Superior temporal gyrus (tissue), 1 donor: ENCODE data around the gene KSR2.

Experiments used
- DNase-seq: peaks from one replicate; pipeline ENCODE4 v3.0.0-alpha.2; 2016; ENCODE audit errors: extremely low spot score

The KSR2 gene

DNA sequence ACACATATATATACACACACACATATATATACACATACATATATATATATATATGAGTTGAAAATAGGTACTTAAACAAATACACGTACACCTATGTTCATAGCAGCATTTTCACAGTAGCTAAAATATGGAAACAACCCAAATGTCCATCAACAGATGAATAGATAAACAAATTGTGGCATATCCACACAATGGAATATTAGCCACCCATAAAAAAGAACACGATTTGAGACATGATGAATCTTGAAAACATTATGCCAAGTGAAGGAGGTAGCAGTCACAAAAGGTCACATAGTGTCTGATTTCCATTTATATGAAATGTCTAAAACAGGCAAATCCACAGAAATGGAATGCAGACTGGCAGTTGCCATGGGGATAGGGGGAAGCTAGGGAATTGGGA is 276.3 kb downstream of the KSR2 start:
- no peak for DNase-seq

GRCh38 chr12:117689857-117690256 is 278.9 kb downstream of the KSR2 start:
- no peak for DNase-seq

GRCh38 chr12:117688446-117688845 is 280.3 kb downstream of the KSR2 start:
- DNase-seq: no peak

GRCh38 chr12:117686911-117687377 is 281.8 kb downstream of the KSR2 start:
- no peak for DNase-seq

DNA sequence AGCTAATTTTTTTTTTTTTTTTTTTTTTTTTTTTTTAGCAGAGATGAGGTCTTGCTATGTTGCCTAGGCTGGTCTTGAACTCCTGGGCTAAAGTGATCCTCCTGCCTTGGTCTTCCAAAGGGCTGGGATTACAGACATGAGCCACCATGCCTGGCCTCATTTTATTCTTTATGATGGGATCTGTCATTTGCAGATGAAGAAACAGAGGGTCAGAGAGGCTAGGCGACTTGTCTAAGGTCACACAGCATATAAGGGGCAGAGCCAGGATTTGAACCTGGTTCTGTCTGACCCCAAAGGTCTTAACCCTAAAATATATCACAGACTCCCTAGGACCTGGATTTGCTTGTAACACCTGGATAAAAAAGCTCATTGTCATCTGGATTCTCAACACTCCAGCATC is 282.6 kb downstream of the KSR2 start:
- no peak for DNase-seq

GRCh38 chr12:117685110-117685926 is 283.5 kb downstream of the KSR2 start:
- no peak for DNase-seq

GRCh38 chr12:117684471-117684870 is 284.3 kb downstream of the KSR2 start:
- DNase-seq: no peak

GRCh38 chr12:117680312-117680711 is 288.5 kb downstream of the KSR2 start:
- DNase-seq: no peak

- DNase-seq: no peak
Observed at GRCh38 chr12:117679776-117680175, 289.0 kb downstream of the KSR2 start.

GRCh38 chr12:117674763-117675162 is 294.0 kb downstream of the KSR2 start:
- no peak for DNase-seq

DNA sequence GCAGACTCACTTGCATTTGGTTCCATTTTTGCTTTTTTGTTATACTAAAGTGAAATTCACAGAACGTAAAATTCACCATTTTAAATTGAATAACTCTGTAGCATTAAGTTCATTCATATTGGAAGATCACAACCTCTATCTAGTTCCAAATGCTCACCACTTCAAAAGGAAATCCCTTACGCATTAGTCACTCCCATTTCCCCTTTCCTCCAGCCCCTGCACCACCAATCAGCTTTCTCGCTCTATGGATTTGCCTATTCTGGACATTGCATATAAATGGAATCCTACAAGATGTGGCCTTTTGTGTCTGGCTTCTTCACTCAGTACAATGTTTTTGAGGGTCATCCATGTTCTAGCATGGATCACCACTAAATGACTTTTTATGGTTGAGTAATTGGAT is 294.5 kb downstream of the KSR2 start:
- DNase-seq: no peak

DNA sequence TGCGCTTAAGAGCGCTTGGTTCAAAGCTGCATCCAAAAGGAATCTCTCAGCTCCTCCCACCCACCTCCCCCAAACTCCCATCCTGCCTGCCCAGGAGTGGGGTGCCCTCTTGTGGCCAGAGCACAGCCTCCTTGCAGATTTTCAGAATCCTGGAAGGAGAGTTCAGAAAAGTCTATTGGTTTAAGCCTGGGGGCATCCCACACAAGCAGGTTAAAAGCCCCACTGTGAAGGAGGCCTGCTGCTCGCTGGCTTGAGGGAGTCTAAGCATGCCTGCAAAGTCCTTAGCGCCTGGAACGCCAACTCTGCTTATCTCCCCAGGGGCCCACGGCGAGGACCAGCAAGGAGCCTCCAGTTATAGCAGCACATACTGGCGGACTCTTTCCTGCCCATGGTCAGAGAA is 297.1 kb downstream of the KSR2 start:
- DNase-seq: no peak

DNA sequence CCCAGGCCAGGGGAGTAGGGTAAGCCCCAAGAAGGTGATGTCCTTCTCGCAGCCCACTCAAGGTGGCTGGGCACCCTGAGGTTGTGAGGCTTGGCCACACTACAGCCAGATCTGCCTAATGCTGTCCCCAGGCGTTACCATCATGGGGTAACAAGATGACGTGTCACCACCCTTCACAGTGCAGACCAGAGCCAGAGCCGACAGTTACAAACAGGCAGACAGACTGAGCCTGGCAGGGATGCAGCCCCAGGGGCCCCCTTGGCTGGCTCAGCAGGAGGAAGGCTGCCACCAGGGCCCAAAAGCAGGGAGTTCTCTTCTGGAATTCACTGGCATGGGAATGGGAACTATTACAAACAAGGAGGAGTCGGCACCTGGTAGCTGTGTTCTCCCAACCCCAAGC is 304.6 kb downstream of the KSR2 start:
- DNase-seq: no peak

DNA sequence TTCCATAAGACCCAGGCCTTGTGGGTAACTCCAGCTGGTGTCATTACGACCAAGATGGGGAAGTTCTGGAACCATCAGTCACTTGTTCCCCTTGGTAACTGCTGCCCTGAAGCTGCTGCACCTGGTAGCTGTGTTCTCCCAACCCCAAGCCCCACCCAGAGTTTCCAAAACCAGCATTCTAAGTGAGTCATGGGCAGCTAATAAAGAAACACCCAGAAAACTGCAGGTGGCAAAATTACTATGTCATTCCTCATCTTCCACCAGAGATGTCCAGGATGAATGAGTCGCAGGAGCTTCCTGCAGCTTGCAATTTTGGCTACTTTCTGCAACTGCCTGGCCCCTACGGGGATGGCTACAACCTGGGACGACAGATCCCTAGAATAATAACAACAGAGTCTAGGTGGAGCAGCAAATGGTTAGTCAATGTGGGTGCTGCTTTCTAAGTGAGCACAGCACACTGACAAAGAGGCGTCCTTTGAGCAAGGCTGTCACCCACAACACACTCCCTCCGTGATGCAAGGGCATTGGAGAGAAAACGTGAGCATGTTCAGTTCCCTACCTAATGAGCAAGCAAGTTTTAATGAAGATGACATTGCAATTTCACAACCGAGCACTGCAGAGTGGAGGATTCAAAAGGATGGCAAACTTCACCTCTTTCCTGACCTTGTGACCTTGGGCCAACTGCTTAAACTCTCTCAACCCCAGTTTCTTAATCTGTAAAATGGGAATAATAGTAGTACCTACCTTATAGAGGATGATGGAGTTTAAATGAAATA is 306.0 kb downstream of the KSR2 start:
- no peak for DNase-seq

DNA sequence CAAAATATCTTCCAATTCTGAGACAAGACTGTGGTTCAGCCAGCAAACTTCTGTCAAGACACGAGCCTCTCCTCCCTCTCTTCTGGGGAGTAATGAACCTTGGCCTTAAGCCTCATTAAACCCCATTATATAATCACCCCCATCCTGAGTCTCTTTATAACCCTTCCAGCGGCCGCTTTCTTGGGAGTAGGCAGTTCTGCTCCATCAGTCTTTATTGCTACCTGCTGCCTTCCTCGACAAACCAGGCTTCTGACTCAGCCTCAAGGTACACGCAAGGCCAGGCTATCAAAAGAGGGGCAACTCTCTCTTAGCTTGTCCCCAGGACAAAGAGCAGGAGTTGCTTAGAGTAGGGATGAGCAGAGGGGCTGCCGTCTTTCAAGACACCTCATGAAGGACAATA is 306.6 kb downstream of the KSR2 start:
- no peak for DNase-seq

DNA sequence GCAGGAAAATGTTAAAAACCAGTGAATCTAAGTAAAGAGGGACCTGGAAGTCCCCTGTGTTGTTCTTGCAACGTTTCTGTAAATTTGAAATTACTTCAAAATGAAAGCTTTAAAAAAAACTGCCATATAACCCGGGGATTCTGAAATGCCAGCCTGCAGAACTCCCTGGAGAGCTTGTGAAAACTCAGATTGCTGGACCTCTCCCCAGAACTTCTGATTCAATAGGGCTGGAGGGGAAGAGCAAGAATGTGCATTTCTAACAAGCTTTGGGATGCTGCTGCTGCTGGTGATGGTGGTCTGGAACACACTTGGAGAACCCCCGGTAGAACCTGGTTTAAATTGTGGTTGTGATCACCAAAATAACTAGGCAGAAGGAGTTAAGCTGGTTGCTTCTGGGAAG is 307.3 kb downstream of the KSR2 start:
- no peak for DNase-seq

DNA sequence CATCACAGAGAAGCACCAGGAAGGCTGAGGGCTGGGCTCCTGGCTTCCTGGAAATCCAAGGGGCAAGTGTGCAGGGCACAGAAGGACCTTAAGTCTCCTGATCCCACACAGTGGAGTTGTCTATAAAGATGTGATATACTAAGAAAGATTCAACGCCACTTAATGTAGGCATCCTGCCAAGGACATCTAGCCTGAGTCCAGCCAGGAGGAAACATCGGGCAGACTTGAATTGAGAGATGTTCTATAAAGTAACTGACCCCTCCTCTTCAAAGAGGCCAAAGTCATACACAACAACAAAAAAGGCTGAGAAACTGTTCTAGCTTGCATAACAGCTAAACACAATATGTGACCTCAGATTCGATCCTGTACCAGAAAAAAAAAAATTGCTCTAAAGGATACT is 307.9 kb downstream of the KSR2 start:
- DNase-seq: no peak

DNA sequence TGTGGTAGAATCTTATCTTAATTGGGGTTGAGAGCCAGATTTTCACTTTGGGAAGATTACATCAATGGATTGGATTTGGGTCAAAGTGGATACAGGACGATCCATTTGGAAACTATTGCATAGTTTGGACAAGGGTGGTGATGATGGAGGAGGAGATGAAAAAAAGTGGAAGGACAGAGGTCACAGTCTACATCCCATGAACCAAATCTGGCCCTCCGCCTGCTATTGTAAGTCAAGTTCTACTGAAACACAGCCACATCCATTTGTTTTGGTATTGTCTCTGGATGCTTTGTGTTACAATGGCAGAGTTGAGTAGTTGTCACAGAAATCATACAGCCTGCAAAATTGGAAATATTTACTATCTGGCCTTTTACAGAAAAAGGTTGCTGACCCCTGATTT is 310.6 kb downstream of the KSR2 start:
- DNase-seq: no peak

DNA sequence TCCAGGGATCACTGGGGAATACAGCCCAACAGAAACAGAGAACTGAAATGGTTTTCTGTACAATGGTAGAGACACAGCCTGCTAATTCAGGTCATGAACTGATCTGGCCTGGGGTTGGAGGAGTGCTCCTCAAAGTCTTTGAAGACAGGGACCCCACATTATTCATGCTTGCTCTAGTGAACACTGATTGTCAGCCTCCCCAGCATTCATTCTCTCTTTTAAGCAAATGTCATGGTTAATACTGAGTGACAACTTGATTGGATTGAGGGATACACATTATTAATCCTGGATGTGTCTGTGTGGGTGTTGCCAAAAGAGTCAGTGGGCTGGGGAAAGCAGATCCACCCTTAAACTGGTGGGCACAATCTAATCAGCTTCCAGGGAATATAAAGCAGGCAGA is 319.0 kb downstream of the KSR2 start:
- no peak for DNase-seq

DNA sequence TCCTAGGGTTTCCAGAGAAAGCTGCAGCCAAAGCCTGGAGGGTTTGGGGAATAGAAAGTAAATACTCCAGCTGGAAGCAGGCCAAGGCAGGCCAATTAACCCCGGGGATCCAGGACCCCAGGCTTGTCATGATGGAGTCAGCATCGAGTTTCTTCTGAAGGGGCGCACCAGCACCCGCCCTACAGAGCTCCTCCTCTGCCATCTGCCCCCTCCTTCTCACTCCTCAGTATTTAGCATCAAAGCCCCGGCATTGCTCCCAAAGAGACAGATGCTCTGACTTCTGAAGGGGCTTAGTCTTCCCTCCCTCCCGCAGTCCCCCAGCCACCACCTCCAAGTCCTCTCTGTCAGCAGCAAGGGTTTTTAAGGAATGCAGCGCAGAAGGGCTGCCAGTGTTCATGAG is 322.3 kb downstream of the KSR2 start:
- DNase-seq: no peak

DNA sequence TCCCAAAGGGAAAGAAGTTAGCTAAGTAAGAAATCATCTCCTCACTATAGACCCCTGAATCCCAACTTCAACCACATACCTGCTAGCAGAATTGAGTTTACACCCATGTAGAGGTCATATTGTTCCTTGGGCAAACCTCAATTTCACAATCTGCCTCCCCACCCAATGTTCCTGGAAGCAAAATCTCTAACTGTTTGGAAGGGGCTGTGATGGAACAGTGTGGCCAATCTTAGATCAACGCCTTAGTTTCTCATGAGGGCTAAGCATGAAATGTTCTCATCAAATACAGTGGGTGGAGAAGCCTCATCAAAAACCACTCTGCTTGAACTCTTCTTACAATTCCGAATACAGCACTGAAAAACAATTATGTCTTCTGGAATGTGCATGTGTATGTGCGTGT is 323.3 kb downstream of the KSR2 start:
- DNase-seq: no peak

DNA sequence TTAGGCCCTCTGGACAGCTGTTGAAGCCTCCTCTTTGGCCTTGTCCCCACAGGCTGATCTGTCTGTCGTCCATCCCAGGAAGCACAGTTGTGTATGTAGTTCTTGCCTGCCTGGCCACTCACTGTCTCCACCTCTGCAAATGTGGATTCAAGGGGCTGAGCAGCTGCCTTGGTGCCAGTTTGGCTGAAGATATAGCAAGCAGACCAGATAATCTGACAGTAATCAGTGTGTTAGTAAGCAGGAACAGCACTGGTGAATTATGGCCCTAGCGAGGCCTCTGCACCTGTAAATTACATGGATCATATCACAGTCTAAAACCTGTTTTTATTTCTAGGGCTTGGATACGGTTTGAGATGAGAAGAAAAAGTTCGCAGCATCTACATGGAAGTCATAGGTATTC is 324.8 kb downstream of the KSR2 start:
- DNase-seq: no peak

- no peak for DNase-seq
Observed at GRCh38 chr12:117641885-117642284, 326.9 kb downstream of the KSR2 start.
